Panc1 (cell line): ENCODE results near the gene SYCP3. TPM values are rescaled to one million over a fixed set of nuclear protein-coding genes. Genes with fewer than 3 reads are reported as not detected.

Experiments
- ATAC-seq: fragments of 200-7000 bp; cut with Tn5 transposase; 2 replicates; pipeline ENCODE4 v1.9.1; 2020; ENCODE audit warnings: mild to moderate bottlenecking, moderate library complexity
- BruUV-seq: library from RNA; stranded (reverse); fragments of 400-500 nt; replicated peaks from 2 replicates; lab custom pipeline; 2021; lab: Mats Ljungman, UMichigan
- CTCF ChIA-PET: fragments of 300-600 bp; sonication (Branson Sonifier 250); formaldehyde crosslinking; loops from one replicate; lab custom pipeline; 2022; ENCODE audit warnings: antibody characterized with exemption; lab: Charles Lee
- POLR2A ChIA-PET: fragments of 300-600 bp; sonication (Branson Sonifier 250); formaldehyde crosslinking; loops from one replicate; lab custom pipeline; 2022; ENCODE audit warnings: antibody characterized with exemption; lab: Charles Lee
- DNase-seq: peaks from one replicate; pipeline ENCODE4 v3.0.0-alpha.2; 2010; ENCODE audit warnings: low read depth, low spot score
- H3K27ac ChIP-seq: 2 replicates; pipeline ENCODE4 v1.5.1; 2011; ENCODE audit warnings: mild to moderate bottlenecking, low read length, inconsistent platforms
- H3K27me3 ChIP-seq: fragments of 200-500 bp; sonication (Bioruptor generic); 2 replicates; pipeline ENCODE4 v1.6.0; 2014; ENCODE audit warnings: low read length, inconsistent platforms; ENCODE audit not compliant: control insufficient read depth, insufficient read depth
- H3K36me3 ChIP-seq: fragments of 200-500 bp; sonication (Bioruptor generic); 2 replicates; pipeline ENCODE4 v1.5.1; 2014; ENCODE audit warnings: inconsistent platforms, mild to moderate bottlenecking, low read length, moderate library complexity; ENCODE audit not compliant: control insufficient read depth, insufficient read depth
- H3K4me1 ChIP-seq: 2 replicates; pipeline ENCODE4 v1.5.1; 2011; ENCODE audit warnings: inconsistent platforms, mild to moderate bottlenecking, low read length, moderate library complexity; ENCODE audit not compliant: control insufficient read depth, insufficient read depth
- H3K4me3 ChIP-seq, 2 experiments: 2 replicates each; pipeline ENCODE4 v1.5.1; 2011 to 2012; ENCODE audit warnings: low read depth in 2 of 2, low read length in 2 of 2, mild to moderate bottlenecking in 2 of 2, inconsistent platforms in 1 of 2, moderate library complexity in 1 of 2
- H3K9me3 ChIP-seq: fragments of 200-500 bp; sonication (Bioruptor generic); 2 replicates; pipeline ENCODE4 v1.5.1; 2014; ENCODE audit warnings: low read depth, mild to moderate bottlenecking, inconsistent platforms, low read length, moderate library complexity; ENCODE audit not compliant: control insufficient read depth, insufficient read depth
- POLR2AphosphoS5 ChIP-seq: IDR thresholded peaks from 2 replicates; pipeline ENCODE4 v1.6.1; 2012; ENCODE audit warnings: mild to moderate bottlenecking, low read depth, low read length, moderate library complexity
- SIN3A ChIP-seq: IDR thresholded peaks from 2 replicates; pipeline ENCODE4 v1.6.1; 2012; ENCODE audit warnings: low read depth, mild to moderate bottlenecking, low read length, moderate library complexity, borderline replicate concordance; ENCODE audit not compliant: insufficient read depth
- TCF7L2 ChIP-seq: IDR thresholded peaks from 2 replicates; pipeline ENCODE4 v1.6.1; 2011; ENCODE audit warnings: mild to moderate bottlenecking, low read depth, low read length, inconsistent platforms
- in situ Hi-C: cut with HindIII; loops from 2 replicates; pipeline ENCODE4 v1.10.0; 2016; ENCODE audit warnings: low sequenced_read_pairs, low pct_unique_long_range_greater_than_20kb
- intact Hi-C: fragments of 100-400 bp; cut with micrococcal nuclease; formaldehyde crosslinking; loops from one replicate; pipeline ENCODE4 v1.10.0; 2022; ENCODE audit not compliant: unreplicated experiment
- total RNA-seq: library from RNA; stranded (reverse); gene quantifications from one replicate; pipeline ENCODE4 v1.2.1, GENCODE V29; 2021; ENCODE audit not compliant: unreplicated experiment
- TF ChIP-seq, protein P1 (sequence below), 2 experiments: IDR thresholded peaks; 2 replicates each; pipeline ENCODE4 v1.6.1; 2011 to 2012; ENCODE audit warnings: low read depth in 2 of 2, control low read depth in 1 of 2, low read length in 1 of 2, mild to moderate bottlenecking in 1 of 2, moderate library complexity in 1 of 2; ENCODE audit not compliant: insufficient read depth in 1 of 2
- TF ChIP-seq, protein P2 (sequence below): fragments of 450-650 bp; IDR thresholded peaks from 2 replicates; pipeline ENCODE4 v1.5.1; 2017; ENCODE audit warnings: mild to moderate bottlenecking

The SYCP3 gene
- total RNA-seq, 1 experiment from 2014 or later, result not detected

DNA sequence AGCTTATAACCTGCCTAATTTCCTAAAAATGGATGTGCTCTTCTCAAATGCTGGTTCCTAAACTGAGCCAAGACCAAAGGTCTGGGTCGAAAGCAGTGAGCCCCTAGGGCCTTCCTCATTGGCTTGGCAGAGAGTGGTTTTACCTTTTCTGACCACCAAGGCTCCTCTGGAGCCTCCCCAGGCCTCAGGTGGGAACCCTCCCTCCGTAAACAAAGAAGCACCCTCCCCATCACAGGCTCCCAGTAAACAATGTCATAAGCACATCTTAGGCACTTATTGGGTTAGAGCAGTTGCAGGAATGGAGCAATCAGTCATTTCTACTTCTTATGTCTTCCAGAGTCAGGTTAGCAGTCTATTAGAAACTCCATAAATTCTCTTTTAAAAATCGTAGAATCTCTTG lies 35.8 kb downstream of the SYCP3 start:
- TF ChIP-seq POLR2AphosphoS5, result no peak
- TF ChIP-seq, protein P1, sequence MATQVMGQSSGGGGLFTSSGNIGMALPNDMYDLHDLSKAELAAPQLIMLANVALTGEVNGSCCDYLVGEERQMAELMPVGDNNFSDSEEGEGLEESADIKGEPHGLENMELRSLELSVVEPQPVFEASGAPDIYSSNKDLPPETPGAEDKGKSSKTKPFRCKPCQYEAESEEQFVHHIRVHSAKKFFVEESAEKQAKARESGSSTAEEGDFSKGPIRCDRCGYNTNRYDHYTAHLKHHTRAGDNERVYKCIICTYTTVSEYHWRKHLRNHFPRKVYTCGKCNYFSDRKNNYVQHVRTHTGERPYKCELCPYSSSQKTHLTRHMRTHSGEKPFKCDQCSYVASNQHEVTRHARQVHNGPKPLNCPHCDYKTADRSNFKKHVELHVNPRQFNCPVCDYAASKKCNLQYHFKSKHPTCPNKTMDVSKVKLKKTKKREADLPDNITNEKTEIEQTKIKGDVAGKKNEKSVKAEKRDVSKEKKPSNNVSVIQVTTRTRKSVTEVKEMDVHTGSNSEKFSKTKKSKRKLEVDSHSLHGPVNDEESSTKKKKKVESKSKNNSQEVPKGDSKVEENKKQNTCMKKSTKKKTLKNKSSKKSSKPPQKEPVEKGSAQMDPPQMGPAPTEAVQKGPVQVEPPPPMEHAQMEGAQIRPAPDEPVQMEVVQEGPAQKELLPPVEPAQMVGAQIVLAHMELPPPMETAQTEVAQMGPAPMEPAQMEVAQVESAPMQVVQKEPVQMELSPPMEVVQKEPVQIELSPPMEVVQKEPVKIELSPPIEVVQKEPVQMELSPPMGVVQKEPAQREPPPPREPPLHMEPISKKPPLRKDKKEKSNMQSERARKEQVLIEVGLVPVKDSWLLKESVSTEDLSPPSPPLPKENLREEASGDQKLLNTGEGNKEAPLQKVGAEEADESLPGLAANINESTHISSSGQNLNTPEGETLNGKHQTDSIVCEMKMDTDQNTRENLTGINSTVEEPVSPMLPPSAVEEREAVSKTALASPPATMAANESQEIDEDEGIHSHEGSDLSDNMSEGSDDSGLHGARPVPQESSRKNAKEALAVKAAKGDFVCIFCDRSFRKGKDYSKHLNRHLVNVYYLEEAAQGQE (IDR thresholded peaks at IDR 0.05; ENCODE audit: insufficient read depth in 1 of 2, low read depth in 2 of 2, low read length in 1 of 2), result no peak
- no peak for TF ChIP-seq TCF7L2
- no peak for TF ChIP-seq SIN3A
- TF ChIP-seq, protein P2, sequence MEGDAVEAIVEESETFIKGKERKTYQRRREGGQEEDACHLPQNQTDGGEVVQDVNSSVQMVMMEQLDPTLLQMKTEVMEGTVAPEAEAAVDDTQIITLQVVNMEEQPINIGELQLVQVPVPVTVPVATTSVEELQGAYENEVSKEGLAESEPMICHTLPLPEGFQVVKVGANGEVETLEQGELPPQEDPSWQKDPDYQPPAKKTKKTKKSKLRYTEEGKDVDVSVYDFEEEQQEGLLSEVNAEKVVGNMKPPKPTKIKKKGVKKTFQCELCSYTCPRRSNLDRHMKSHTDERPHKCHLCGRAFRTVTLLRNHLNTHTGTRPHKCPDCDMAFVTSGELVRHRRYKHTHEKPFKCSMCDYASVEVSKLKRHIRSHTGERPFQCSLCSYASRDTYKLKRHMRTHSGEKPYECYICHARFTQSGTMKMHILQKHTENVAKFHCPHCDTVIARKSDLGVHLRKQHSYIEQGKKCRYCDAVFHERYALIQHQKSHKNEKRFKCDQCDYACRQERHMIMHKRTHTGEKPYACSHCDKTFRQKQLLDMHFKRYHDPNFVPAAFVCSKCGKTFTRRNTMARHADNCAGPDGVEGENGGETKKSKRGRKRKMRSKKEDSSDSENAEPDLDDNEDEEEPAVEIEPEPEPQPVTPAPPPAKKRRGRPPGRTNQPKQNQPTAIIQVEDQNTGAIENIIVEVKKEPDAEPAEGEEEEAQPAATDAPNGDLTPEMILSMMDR, result no peak
- no peak for DNase-seq
- intact Hi-C loops, result no loop called here
- Histone ChIP-seq H3K4me1 (peaks cover 56% of the 10 kb centered on the region), H3K27ac (peak overlapping the region; percentile 49), H3K36me3 (peaks cover 2% of the 10 kb centered on the region), H3K9me3 (no peaks in the 10 kb centered on the region), H3K27me3 (no peaks in the 10 kb centered on the region), H3K4me3 (no peak overlapping the region)
- CTCF ChIA-PET, result no interaction called here
- in situ Hi-C loops, result no loop called here
- POLR2A ChIA-PET, result no interaction called here
- no peak for ATAC-seq
- no TSS peak for BruUV-seq

DNA sequence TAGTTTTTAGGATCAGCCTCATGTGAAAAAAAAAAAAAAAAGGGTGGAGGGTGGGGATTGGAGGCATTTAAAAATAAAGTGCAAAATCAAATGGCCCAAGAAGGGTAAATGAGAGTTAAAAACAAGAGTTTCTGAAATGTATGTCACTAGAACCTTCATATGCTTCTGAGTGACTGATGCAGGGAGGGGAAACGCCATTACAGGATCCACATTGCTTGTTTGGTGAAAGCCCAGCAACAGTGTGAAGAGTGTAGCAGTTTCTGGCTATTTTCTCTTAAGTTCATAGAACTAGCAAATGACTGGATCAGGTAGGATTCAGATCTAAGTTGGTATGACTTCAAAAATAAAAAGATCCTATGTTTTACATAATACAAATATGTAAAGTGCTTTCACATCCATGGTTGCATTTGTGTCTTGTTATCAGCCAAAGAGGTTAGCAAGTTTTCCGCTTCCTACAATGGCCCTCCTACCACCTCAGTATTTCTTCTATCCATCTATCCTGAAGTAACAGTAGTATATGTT lies 38.9 kb downstream of the SYCP3 start:
- ChIA-PET POLR2A (no interaction called here), CTCF (no interaction called here)
- DNase-seq (no peak), ATAC-seq (no peak)
- Histone ChIP-seq H3K27me3 (no peaks in the 10 kb centered on the region), H3K4me3 (no peak overlapping the region), H3K4me1 (peaks cover 41% of the 10 kb centered on the region), H3K9me3 (no peaks in the 10 kb centered on the region), H3K36me3 (peaks cover 3% of the 10 kb centered on the region), H3K27ac (peak overlapping the region; percentile 42; the same call in 1 of the 2 replicates)
- BruUV-seq, result TSS peak; percentile 38
- intact Hi-C loops (no loop called here), in situ Hi-C loops (no loop called here)
- TF ChIP-seq, protein P1 (IDR thresholded peaks at IDR 0.05; ENCODE audit: insufficient read depth in 1 of 2, low read depth in 2 of 2, low read length in 1 of 2), result no peak
- TF ChIP-seq TCF7L2 (no peak), POLR2AphosphoS5 (no peak), SIN3A (no peak)
- TF ChIP-seq, protein P2, result no peak
